Sigmoid colon (tissue), 4 donors: ENCODE results near the gene MARCHF7.
"Not testable (repeated sequence)": the region's sequence is repeated elsewhere in the genome, so short reads cannot be mapped to it uniquely, and the experiment has no call there.

Source experiments
- EP300 ChIP-seq, 4 donors: sonication (generic); formaldehyde crosslinking; IDR thresholded peaks; one replicate each; pipeline ENCODE4 v1.6.1; 2017; ENCODE audit warnings: antibody characterized with exemption in 4 of 4
- POLR2A ChIP-seq, 2 donors: fragments of 450-650 bp; IDR thresholded peaks; one replicate each; pipeline ENCODE4 v1.6.1; 2016; ENCODE audit warnings: antibody characterized with exemption in 2 of 2, mild to moderate bottlenecking in 2 of 2, moderate library complexity in 2 of 2
- POLR2AphosphoS5 ChIP-seq, 4 donors: sonication (generic); formaldehyde crosslinking; IDR thresholded peaks; one replicate each; pipeline ENCODE4 v1.6.1; 2017; ENCODE audit warnings: antibody characterized with exemption in 4 of 4
- TF ChIP-seq, protein P1 (sequence below), 4 experiments: fragments of 450-650 bp in 3 of 4; fragments of 200-600 bp in 1 of 4; IDR thresholded peaks; one replicate each; pipeline ENCODE4 v1.5.1; 2016 to 2019; ENCODE audit warnings: antibody characterized with exemption in 4 of 4, mild to moderate bottlenecking in 3 of 4, moderate library complexity in 2 of 4

DNA sequence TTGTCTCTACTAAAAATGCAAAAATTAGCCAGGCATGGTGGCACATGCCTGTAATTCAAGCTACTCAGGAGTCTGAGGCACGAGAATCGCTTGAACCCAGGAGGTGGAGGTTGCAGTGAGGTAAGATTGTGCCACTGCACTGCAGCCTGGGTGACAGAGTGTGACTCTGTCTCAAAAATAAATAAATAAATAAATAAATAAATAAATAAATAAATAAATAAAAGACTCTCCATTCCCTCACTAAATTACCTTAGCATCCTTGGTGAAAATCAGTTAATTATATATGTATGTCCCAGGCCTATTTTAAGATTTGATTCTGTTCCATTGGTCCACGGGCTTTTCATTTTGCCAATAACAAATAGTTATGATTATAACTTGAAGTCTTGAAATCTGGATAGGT is 44.9 kb upstream of the MARCHF7 start:
- TF ChIP-seq, protein P1, sequence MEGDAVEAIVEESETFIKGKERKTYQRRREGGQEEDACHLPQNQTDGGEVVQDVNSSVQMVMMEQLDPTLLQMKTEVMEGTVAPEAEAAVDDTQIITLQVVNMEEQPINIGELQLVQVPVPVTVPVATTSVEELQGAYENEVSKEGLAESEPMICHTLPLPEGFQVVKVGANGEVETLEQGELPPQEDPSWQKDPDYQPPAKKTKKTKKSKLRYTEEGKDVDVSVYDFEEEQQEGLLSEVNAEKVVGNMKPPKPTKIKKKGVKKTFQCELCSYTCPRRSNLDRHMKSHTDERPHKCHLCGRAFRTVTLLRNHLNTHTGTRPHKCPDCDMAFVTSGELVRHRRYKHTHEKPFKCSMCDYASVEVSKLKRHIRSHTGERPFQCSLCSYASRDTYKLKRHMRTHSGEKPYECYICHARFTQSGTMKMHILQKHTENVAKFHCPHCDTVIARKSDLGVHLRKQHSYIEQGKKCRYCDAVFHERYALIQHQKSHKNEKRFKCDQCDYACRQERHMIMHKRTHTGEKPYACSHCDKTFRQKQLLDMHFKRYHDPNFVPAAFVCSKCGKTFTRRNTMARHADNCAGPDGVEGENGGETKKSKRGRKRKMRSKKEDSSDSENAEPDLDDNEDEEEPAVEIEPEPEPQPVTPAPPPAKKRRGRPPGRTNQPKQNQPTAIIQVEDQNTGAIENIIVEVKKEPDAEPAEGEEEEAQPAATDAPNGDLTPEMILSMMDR (IDR thresholded peaks at IDR 0.05), result not testable (repeated sequence)
- TF ChIP-seq POLR2A, POLR2AphosphoS5, EP300 (IDR thresholded peaks at IDR 0.05): not testable (repeated sequence)
